WERI-Rb-1 (cell line): ENCODE measurements around the gene SOAT2.

Source experiments
- DNase-seq: peaks from one replicate; pipeline ENCODE4 v3.0.0-alpha.2; 2020
- H3K27ac ChIP-seq: fragments of 250-450 bp; sonication (Bioruptor Pico); 2 replicates; pipeline ENCODE4 v1.5.1; 2020; ENCODE audit warnings: mild to moderate bottlenecking, moderate library complexity
- H3K27me3 ChIP-seq: fragments of 250-450 bp; sonication (Bioruptor Pico); 2 replicates; pipeline ENCODE4 v1.5.1; 2021; ENCODE audit warnings: mild to moderate bottlenecking, low read depth, moderate library complexity; ENCODE audit not compliant: insufficient read depth, severe bottlenecking
- H3K36me3 ChIP-seq: fragments of 250-450 bp; sonication (Bioruptor Pico); 2 replicates; pipeline ENCODE4 v1.5.1; 2020; ENCODE audit warnings: mild to moderate bottlenecking, moderate library complexity
- H3K4me3 ChIP-seq: 2 replicates; pipeline ENCODE4 v1.5.1; 2011; ENCODE audit warnings: low read depth, mild to moderate bottlenecking, control low read depth, low read length
- H3K9me3 ChIP-seq: fragments of 250-450 bp; sonication (Bioruptor Pico); 2 replicates; pipeline ENCODE4 v1.5.1; 2021; ENCODE audit warnings: mild to moderate bottlenecking, moderate library complexity; ENCODE audit not compliant: severe bottlenecking
- TF ChIP-seq, protein P1 (sequence below): IDR thresholded peaks from 2 replicates; pipeline ENCODE4 v1.5.1; 2011; ENCODE audit warnings: low read depth, mild to moderate bottlenecking, control low read depth, inconsistent platforms, low read length

The SOAT2 gene

DNA sequence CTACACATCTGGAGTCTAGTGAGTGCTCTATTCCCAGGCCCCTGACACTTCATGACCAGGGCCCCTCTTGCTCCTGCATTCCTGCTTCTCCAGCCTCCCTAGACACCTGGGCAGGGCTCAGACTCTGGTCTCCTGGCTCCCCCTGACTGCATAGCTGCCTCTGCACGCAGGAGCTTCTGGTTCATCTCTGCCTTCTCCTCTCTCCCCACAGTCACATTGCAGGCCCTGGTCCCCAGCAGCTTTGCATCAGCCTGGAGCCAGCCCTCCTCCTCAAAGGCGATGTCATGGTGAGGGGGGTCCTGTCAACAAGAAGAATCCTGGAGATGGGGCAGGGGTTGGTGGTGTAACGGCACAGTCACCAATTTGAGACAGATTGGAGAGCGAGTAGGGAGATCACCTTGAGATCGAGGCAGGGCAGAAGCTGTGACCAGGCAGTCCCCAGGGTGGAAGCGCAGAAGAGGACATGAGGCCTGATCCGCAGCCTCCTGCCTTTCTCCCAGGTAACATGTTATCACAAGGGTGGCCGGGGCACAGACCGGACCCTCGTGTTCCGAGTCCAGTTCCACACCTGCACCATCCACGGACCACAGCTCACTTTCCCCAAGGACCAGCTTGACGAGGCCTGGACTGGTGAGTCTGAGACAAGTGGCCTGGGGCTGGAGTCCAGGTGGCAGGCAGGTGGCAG is 45.3 kb upstream of the SOAT2 start:
- no peak overlapping the region for H3K4me3 ChIP-seq
- H3K36me3 ChIP-seq, result no peaks in the 10 kb centered on the region
- TF ChIP-seq, protein P1, sequence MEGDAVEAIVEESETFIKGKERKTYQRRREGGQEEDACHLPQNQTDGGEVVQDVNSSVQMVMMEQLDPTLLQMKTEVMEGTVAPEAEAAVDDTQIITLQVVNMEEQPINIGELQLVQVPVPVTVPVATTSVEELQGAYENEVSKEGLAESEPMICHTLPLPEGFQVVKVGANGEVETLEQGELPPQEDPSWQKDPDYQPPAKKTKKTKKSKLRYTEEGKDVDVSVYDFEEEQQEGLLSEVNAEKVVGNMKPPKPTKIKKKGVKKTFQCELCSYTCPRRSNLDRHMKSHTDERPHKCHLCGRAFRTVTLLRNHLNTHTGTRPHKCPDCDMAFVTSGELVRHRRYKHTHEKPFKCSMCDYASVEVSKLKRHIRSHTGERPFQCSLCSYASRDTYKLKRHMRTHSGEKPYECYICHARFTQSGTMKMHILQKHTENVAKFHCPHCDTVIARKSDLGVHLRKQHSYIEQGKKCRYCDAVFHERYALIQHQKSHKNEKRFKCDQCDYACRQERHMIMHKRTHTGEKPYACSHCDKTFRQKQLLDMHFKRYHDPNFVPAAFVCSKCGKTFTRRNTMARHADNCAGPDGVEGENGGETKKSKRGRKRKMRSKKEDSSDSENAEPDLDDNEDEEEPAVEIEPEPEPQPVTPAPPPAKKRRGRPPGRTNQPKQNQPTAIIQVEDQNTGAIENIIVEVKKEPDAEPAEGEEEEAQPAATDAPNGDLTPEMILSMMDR, result no peak
- DNase-seq, result no peak
- H3K27ac ChIP-seq, result no peak overlapping the region
- H3K9me3 ChIP-seq, result no peaks in the 10 kb centered on the region
- H3K27me3 ChIP-seq, result no peaks in the 10 kb centered on the region

DNA sequence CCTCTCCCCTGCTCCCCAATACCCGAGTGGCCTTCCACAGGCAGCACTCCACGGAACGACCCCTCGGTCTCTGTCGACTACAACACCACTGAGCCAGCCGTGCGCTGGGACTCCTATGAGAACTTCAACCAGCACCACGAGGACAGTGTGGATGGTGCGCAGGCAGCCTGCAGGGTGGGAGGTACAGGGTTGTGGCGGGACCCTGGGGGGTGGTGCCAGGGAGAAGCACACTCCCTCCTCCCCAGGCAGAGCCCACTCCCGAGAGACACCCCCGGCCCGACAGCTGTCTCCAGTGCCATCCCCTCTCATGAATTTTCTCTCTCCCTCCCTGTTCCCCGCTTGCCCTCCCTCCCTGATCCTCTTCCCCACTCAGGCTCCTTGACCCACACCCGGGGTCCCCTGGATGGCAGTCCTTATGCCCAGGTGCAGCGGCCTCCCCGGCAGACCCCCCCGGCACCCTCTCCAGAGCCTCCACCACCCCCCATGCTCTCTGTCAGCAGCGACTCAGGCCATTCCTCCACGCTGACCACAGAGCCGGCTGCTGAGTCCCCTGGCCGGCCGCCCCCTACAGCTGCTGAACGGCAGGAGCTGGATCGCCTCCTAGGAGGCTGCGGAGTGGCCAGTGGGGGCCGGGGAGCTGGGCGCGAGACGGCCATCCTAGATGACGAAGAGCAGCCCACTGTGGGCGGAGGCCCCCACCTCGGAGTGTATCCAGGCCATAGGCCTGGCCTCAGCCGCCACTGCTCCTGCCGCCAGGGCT is 44.4 kb upstream of the SOAT2 start:
- Histone ChIP-seq H3K4me3 (no peak overlapping the region), H3K27me3 (no peaks in the 10 kb centered on the region), H3K36me3 (no peaks in the 10 kb centered on the region), H3K9me3 (no peaks in the 10 kb centered on the region), H3K27ac (no peak overlapping the region)
- DNase-seq, result no peak
- TF ChIP-seq, protein P1, result no peak

DNA sequence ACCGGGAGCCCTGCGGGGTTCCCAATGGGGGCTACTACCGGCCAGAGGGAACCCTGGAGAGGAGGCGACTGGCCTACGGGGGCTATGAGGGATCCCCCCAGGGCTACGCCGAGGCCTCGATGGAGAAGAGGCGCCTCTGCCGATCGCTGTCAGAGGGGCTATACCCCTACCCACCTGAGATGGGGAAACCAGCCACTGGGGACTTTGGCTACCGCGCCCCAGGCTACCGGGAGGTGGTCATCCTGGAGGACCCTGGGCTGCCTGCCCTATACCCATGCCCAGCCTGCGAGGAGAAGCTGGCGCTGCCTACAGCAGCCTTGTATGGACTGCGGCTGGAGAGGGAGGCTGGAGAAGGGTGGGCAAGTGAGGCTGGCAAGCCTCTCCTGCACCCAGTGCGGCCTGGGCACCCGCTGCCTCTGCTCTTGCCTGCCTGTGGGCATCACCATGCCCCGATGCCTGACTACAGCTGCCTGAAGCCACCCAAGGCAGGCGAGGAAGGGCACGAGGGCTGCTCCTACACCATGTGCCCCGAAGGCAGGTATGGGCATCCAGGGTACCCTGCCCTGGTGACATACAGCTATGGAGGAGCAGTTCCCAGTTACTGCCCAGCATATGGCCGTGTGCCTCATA is 43.7 kb upstream of the SOAT2 start:
- TF ChIP-seq, protein P1, result no peak

GRCh38 chr12:53060064-53060720 is 43.1 kb upstream of the SOAT2 start:
- no peaks in the 10 kb centered on the region for H3K9me3 ChIP-seq
- H3K27me3 ChIP-seq, result no peaks in the 10 kb centered on the region
- no peaks in the 10 kb centered on the region for H3K36me3 ChIP-seq
- H3K4me3 ChIP-seq, result no peak overlapping the region
- H3K27ac ChIP-seq, result no peak overlapping the region
- TF ChIP-seq, protein P1, result no peak
- no peak for DNase-seq

More for the DNA sequence above, 43.7 kb upstream of the SOAT2 start:
- Histone ChIP-seq H3K4me3 (no peak overlapping the region), H3K27ac (no peak overlapping the region), H3K27me3 (no peaks in the 10 kb centered on the region), H3K36me3 (no peaks in the 10 kb centered on the region), H3K9me3 (no peaks in the 10 kb centered on the region)
- no peak for DNase-seq

- H3K27me3 ChIP-seq, result no peaks in the 10 kb centered on the region
- H3K9me3 ChIP-seq, result no peaks in the 10 kb centered on the region
- no peak overlapping the region for H3K4me3 ChIP-seq
- H3K27ac ChIP-seq, result no peak overlapping the region
- H3K36me3 ChIP-seq, result no peaks in the 10 kb centered on the region
- DNase-seq, result no peak
- TF ChIP-seq, protein P1, result no peak
Observed at GRCh38 chr12:53060721-53061276, 42.5 kb upstream of the SOAT2 start.
